HG02884 (cell line): ENCODE results near the gene PFKFB4.
"Not testable (repeated sequence)": the region's sequence is repeated elsewhere in the genome, so short reads cannot be mapped to it uniquely, and the experiment has no call there.

Source experiments
- ATAC-seq: cut with Tn5 transposase; IDR thresholded peaks from one replicate; pipeline ENCODE4 v1.9.1; 2021; ENCODE audit warnings: mild to moderate bottlenecking, moderate library complexity; ENCODE audit not compliant: unreplicated experiment

PFKFB4 gene

DNA sequence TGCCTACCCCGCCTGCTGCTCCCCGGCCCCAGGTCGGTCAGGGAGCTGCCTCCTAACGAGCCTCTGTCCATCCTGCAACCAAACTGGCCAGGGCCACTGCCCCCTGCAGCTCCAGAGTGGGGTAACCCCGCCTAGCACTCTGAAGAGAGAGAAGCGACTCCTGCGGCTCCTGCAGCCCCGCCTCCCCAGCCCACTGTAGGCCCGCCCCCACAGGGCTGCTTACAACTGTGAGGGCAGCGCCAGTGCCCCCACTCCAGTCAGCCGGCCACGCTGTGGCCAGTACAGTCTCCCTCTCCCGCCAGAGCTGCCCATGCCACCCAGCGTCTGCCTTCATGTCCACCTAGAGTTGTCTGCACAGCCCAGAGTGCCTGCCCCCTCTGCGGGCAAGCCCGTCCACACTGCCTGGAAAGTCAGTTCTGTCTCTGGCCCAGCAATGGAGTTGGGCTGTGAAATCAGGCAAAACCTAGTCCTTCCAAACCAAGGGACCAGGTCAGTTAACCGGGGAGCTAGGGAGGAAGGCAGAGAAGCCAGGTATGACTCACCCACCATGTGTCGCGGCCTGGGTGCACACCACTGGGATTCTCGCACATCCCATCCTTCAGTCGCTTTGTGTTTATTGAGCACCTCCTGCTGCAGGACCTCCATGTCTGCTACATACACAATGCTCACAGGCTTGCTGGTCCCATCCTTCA lies 4.6 kb upstream of the PFKFB4 start:
- ATAC-seq, result no peak

DNA sequence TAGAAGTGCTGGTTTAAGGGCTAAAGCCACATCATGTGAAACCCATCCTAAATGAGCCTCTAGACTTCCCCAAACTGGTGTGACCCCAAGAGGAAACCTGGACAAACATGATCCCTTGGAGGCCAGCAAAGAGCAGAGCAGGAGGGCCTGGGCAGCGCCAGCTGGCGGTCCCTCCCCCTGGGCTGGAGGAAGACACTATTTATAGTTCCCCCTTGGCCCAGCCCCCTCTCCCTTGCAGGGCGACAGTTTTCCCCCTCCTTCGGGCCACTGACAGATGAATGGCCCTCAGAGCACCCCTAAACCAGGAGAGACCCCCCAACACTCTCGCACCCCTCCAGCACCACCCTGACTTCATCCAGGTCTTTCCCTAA lies 4.0 kb upstream of the PFKFB4 start:
- no peak for ATAC-seq

GRCh38 chr3:48558493-48559134 lies 2.0 kb upstream of the PFKFB4 start:
- no peak for ATAC-seq

DNA sequence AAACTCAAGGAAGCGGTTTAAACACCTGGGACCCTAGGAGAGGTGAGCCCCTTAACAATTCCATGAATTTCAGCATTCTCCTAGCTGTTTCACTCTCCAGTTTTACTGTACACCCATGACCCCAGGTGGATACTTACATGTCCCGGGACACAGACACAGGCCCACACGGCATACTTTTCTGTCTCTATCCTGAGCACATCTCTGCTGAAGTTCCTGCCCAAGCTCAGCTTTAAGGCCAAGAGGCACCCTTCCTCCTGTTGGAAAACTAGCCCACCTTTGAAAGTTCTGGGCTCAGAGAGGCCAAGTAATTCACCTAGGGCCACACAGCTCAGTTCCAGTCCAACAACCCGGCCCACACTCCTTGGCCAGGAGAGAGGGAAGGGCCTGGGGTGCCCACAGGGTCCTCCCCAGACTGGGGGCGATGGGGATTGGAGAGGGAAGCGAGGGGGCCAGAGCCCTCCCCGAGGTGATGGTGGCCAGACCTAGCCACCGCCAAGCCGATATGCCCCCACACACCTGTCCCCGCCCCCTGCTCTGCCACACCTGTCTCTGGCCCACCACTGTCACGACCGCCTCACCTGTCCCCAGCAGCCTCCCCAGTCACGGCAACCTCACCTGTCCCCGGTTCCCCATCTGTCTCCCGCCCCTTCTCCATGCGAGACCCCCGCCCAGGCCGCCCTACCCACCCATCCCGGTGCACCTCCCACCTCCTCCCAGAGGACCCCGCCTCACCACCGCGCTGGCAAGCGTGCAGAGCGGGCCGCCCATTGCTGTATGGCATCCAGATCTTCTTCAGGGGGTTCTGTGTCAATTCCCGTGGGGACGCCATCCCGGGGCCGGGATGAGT lies 431 bp downstream of the PFKFB4 start:
- ATAC-seq, result no peak

- no peak for ATAC-seq
Observed at GRCh38 chr3:48555231-48555948, 1.2 kb downstream of the PFKFB4 start.

- ATAC-seq, result no peak
Observed at GRCh38 chr3:48553886-48554845, 2.4 kb downstream of the PFKFB4 start.

- ATAC-seq, result no peak
Observed at GRCh38 chr3:48553361-48553760, 3.2 kb downstream of the PFKFB4 start.

DNA sequence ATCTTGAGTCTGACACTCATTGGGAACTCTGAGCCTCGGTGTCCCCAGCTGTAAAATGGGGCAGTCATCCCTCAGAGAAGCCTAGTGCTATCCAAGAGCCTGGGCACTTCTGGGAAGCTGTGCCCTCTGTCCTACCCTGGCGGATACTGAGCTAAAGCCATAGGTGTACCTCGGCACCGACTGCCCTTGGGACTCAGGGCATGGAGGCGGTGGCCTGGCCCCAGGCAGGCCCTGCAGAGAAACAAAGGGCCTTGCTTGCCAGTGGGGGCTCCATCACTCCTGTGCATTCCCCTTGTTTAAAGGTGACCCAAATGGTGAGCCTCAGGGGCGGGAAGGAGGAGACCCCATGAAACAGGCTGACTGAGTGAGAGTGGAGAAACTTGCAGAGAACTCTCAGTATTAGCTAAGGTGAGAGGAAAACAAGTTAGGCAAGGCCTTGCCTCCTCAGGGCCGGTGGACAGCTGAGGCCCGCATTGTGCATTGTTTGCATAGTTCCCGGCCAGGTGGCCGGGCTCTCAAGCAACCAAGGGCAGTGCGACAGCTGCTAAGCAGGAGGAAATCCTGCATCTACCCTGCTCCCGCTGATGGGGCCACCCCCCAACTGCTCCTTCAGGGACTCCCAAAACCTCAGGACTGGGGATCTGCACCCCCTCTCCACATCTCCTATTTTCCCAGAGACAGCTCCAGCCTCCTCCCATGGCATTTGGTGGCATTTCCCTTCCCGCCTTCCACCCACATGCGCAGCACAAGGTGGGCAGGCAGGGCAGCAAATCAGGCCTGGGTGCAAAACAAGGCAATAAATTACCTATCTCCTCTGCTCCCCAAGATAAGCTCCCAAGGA lies 4.3 kb downstream of the PFKFB4 start:
- ATAC-seq, result no peak

DNA sequence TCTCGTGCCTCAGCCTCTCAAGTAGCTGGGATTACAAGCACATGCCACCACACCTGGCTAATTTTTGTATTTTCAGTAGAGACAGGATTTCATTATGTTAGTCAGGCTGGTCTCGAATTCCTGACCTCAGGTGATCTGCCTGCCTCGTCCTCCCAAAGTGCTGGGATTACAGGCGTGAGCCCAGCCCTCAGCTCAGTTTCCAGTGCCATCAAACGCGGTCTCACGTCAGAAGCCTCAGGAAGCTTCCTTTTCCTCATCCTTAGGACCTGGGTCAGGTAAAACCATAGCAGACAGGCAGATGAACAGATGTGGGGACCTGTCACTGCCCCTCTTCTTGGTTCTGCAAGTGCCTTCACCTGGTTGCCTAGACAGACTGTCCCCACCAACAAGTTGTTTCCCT lies 5.0 kb downstream of the PFKFB4 start:
- ATAC-seq, result not testable (repeated sequence)

DNA sequence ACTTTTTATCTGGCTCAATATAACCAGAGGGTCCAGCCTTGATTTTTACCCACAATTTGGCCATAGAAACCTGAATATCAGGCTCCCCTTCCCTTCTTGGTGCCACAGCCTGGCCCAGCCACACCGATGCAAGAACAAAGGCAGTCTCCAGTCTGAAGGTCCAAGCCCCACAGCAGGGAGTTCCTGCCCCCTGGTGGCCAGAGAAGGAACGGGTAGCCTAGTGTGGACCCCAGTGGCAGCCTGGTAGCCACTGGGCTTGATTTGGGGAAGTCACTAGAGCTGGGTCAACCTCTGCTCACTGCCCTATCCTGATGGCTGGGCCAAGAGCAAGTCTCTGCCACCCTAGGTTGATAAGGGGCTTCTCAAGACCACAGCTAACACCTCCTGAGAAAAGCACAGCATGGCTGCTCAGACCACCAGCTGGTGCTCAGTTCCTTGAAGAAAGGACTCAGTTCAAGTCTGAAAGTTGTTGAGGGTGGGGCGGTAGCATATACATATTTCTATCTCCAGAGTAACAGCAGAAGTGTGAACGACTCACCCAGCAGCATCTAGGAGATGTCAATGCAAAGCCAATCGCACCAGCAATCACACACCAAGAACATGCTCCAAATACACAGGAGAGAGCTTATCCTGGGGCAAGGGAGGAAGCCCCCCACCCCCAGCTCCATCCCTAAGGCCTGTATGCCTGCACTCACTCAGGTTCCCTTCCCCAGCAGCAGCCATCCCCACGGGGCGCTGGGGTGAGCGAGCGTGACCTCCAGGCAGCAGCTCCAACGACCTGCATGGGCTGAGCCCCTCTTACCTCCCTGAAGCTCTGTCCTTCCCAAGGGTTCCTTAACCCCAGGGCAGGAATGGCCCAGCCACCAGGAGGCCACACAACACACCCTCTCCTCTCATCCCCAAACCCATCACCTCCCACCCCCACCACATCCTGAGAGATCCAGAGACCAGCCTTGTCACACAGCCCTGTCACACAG lies 7.6 kb downstream of the PFKFB4 start:
- no peak for ATAC-seq

DNA sequence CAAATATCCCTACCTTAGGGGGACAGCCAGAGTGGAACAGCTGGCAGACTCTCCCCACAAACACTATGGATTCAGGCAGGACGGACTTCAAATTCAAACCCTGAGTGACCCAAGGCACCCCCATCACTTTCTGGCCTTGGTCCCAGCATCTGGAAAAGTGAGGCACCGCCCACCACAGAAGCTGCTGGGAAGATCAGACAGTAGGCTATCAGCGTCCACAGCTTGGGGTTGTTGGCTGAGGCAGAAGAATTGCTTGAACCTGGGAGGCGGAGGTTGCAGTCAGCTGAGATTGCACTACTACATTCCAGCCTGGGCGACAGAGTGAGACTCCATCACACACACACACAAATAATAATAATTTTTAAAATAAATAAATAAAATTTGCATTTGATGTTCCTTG lies 8.5 kb downstream of the PFKFB4 start:
- ATAC-seq, result no peak

DNA sequence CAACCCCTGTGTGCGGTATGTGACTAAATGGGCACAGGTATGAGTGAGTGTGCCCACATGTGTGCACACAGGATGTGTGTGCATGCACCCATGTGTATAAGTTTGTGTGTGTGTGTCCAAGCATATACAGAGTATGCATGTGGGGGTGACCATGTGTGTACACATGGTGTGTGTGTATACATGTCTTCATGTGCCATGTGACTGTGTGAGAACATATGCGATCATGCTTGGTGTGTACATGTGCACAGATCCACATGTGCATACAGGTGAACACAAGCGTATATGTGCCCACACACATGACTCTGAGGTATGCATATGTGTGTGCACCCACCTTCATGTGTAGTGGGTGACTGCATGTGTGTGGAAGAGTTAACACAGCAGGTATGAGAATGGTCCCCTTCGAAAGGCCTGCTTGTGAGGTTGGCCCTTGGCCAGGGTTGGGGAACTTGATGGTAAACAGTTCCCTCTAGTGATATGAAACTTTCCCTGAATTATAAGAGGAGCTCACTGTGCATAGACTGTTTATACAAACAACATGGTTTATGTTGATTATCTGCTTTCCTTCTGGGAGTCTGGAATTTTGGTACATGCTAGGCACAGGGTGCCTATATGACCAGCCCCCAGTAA lies 10.3 kb downstream of the PFKFB4 start:
- ATAC-seq, result no peak

GRCh38 chr3:48544141-48544540 lies 12.5 kb downstream of the PFKFB4 start:
- ATAC-seq, result no peak

GRCh38 chr3:48543271-48543866 lies 13.2 kb downstream of the PFKFB4 start:
- ATAC-seq, result no peak

DNA sequence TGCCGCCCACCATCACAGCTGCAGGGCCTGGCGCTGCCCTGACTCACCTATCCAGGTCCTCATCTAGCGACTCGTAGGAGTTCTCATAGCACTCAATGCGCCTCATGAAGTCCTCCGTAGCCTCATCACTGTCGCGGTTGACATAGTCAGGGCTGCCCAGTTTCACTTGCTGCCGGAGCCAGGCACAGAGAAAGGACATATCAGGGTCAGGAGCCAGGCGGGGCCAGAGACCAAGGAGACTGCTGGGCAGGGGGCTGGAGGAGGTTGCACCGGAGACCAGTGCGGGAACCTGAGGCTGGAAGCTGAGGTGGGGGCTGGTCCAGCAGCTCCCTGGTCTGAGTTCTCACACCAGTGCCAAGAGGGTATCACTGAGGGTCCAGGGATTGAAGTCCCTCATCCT lies 18.2 kb downstream of the PFKFB4 start:
- no peak for ATAC-seq

GRCh38 chr3:48536785-48537184 lies 19.8 kb downstream of the PFKFB4 start:
- no peak for ATAC-seq

- ATAC-seq, result no peak
Observed at GRCh38 chr3:48536116-48536515, 20.5 kb downstream of the PFKFB4 start.
